Superior temporal gyrus (tissue), 1 donor: ENCODE data around the gene OR2B3.
"Not testable (repeated sequence)": the region's sequence is repeated elsewhere in the genome, so short reads cannot be mapped to it uniquely, and the experiment has no call there.

Source experiments
- DNase-seq: peaks from one replicate; pipeline ENCODE4 v3.0.0-alpha.2; 2016; ENCODE audit errors: extremely low spot score

The OR2B3 gene, protein sequence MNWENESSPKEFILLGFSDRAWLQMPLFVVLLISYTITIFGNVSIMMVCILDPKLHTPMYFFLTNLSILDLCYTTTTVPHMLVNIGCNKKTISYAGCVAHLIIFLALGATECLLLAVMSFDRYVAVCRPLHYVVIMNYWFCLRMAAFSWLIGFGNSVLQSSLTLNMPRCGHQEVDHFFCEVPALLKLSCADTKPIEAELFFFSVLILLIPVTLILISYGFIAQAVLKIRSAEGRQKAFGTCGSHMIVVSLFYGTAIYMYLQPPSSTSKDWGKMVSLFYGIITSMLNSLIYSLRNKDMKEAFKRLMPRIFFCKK

DNA sequence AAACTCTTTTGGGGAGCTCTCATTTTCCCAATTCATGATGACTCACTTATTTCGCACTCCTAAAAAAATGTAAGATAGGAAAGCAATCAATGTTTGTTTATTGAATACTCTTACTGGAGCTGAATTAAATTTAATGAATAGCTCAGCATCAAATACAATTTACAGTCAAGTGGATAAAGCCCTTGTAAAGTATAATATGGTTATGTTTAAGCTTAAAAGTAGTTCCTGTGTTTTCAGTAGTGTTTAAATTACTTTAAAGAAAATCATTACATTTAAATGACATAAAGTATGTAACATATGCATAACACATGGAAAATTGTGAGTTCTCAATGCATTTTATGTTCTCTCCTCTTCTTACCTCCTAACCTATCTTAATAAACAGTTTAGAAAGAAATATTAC, at the start of gene OR2B3:
OR2B3 (minus strand) TSS at position 101 of the 400 bp plus-strand sequence; CDS start at position 36, 65 bp downstream.
- DNase-seq: no peak

GRCh38 chr6:29131691-29132090, 44.6 kb upstream of the OR2B3 start:
- no peak for DNase-seq

- DNase-seq: no peak
Observed at GRCh38 chr6:29130644-29131043, 43.5 kb upstream of the OR2B3 start.

DNA sequence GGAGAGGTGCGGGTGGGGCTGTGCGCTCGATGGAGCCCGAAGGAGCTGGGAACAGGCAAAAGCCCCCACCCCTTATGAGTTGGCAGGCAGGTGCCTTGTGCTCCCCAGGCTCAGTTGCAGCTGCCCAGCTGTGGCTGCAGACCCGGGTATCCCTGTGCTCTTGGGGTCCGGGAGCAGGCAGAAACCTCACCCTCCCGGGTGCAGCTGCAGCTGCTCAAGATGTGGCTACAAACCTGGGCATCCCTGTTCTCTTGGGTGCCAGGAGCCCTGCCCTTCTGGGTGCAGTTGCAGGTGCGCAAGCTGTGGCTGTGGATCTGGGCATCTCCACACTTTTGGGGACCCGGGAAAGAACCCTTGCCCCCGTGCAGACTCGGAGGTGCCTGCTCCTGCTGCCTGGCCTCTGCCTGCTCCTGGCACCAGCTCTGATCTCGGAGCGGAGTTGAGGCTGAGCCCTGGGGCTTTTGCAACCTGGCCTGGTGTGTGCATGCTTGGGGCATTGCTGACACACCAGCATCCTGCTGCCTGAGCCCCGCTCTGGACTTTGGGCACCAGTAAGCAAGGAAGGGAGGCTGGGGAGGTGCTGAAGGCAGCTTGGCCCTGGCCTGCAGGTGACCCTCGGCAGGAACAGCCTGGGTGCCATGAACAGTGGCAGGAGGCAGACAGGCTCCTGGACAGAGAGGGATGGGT, 42.4 kb upstream of the OR2B3 start:
- no peak for DNase-seq

DNA sequence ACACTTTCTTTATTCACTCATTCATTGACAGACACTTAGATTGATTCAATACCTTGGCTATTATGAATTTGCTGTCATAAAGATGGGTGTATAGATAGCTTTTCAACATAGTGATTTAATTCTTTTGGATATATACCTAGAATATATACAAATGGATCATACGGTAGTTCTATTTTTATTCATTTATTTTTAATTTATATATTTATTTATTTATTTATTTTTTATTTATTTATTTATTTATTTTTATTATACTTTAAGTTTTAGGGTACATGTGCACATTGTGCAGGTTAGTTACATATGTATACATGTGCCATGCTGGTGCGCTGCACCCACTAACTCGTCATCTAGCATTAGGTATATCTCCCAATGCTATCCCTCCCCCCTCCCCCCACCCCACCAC, 27.9 kb upstream of the OR2B3 start:
- DNase-seq: not testable (repeated sequence)

DNA sequence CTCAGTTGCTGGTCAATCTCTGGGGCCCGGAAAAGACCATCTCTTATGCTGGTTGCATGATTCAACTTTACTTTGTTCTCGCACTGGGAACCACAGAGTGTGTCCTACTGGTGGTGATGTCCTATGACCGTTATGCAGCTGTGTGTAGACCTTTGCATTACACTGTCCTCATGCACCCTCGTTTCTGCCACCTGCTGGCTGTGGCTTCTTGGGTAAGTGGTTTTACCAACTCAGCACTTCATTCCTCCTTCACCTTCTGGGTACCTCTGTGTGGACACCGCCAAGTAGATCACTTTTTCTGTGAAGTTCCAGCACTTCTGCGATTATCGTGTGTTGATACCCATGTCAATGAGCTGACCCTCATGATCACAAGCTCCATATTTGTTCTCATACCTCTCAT, 25.0 kb upstream of the OR2B3 start:
- no peak for DNase-seq

- DNase-seq: no peak
Observed at GRCh38 chr6:29107758-29108157, 20.6 kb upstream of the OR2B3 start, which contains the start of gene OR2J3. OR2J3 (plus strand) TSS chr6:29108058; CDS start chr6:29111891, 3,833 bp downstream.

DNA sequence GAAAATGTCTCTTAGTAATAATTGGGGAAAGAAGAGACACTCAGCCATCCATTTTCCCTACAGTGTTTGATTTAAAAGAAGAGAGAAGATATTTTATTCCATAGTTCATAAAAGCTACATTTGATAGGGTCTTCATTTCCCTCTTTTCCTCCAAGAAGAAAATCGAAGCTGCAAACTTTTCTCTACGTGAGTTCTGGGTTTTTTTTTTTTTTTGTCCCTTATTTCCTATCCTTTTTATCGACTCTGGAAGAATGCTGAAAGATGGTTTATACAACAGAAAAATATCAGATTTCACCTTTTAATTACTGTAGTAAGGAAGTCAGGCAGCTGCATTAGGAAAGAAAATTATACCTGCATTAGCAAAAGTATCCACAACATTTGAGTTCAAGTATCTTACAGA, 12.1 kb upstream of the OR2B3 start, which contains the start of gene OR2J1:
OR2J1 (plus strand) TSS at position 301 of the 400 bp plus-strand sequence. CDS start 1,453 bp downstream, outside the sequence.
- DNase-seq: no peak

DNA sequence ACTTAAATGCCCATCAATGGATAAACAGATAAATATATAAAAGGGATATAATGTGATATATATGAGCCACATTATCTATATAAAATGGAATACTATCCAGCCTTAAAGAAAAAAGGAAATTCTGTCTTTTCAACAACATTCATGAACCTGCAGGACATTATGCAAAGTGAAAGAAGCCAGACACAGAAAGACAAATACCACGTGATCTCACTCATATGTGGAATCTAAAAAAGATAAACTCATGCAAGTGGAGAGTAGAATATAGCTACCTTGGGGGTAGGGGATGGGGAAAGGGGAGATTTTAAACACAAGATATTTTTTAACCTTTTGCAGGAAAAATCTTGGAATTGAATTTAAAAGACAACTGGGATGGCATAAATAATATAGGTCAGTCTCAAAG, 10.7 kb upstream of the OR2B3 start:
- DNase-seq: no peak

- DNase-seq: no peak
Observed at GRCh38 chr6:29092957-29093356, 5.8 kb upstream of the OR2B3 start.

GRCh38 chr6:29082457-29082856, 4.7 kb downstream of the OR2B3 start:
- DNase-seq: no peak

DNA sequence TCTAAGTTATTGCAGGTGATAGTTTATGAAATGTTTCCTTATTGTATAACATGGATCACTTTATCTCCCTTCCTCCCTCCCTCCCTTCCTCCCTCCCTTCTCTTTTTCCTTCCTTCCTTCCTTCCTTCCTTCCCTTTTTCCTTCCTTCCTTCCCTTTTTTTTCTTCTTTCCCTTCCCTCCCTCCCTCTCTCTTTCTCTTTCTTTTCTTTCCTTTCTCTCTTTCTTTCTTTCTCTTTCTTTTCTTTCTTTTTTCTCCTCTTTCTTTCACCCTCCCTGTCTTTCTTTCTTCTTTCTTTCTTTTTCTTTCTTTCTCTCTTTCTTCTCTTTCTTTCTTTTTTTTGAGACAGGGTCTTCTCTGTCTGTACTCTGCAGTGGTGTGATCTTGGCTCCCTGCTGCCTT, 5.8 kb downstream of the OR2B3 start:
- DNase-seq: no peak

DNA sequence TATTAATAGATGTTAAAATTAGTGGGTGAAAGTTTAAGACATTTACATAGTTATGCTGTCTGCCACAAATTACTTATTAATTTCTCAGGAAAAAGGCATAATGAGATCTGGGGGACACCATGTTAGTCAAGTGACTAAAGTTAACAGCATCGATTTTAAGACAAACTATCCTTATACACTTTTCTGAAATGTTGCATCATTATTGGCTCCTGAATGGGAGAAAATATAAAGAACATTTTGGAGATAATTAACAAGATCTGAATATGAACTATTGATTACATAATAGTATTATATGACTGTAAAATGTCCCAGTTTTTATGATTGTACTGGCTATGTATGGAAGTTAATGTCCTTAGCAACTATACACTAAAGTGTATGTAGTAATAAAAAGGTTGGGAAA, 7.9 kb downstream of the OR2B3 start:
- DNase-seq: no peak

- DNase-seq: no peak
Observed at GRCh38 chr6:29071831-29072723, 15.0 kb downstream of the OR2B3 start.

DNA sequence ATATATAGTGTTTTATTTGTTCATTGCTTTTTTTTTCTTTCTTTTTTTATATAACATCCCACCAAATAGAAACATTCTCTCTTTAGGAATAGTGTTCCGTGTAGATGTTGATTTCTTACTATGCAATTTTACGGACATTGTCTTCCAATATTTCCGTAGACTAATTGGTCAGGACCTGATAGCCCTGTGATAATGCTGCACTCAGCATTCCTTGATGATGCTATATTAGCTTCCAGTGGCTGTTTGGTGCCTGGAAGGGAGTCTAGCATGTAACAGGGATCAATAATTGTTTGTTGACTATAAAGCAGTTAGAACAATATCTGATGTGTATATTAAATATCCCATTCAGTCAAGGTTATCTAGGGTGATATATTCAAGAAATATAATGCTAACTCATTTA, 35.4 kb downstream of the OR2B3 start:
- no peak for DNase-seq

DNA sequence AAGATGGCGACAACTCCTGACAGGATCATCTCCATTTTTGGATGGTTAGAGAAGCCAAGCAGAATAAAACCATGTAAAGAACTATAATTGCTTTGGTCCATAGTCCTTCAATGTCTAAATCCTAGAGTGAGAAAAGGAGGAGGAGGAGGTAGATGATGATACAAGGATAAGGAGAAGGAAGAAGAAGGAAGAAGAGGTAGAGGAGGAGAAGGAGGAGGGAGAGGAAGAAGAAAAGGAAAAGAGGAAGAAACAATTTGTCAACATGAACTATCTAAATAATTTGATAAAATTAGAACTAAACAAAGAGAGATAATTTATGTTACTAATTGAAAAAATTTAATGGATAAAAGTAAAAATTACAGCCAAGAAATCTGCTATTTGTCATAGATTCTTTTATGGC, 42.0 kb downstream of the OR2B3 start, which contains the start of gene OR2W1:
OR2W1 (minus strand) TSS at position 101 of the 400 bp plus-strand sequence; CDS start at position 101, 0 bp downstream.
- DNase-seq: no peak
